GM13976 (cell line): ENCODE measurements around the gene HIBADH.

Source experiments
- DNase-seq: peaks from one replicate; pipeline ENCODE4 v3.0.0; 2012; ENCODE audit warnings: low spot score
- CTCF ChIP-seq: IDR thresholded peaks from 2 replicates; pipeline ENCODE4 v1.5.1; 2012; ENCODE audit warnings: borderline replicate concordance, mild to moderate bottlenecking; ENCODE audit not compliant: insufficient read depth; ENCODE audit errors: extremely low read depth, missing control alignments, control extremely low read depth
- in situ Hi-C: fragments of 300-500 bp; cut with MboI; formaldehyde crosslinking; loops from one replicate; pipeline ENCODE4 v1.12.0; 2022; ENCODE audit warnings: low sequenced_read_pairs, mixed read lengths, inconsistent platforms; ENCODE audit not compliant: unreplicated experiment

The HIBADH gene

GRCh38 chr7:27616914-27617548 lies 45.7 kb downstream of the HIBADH start:
- no peak for TF ChIP-seq CTCF
- in situ Hi-C loops: no loop called here
- DNase-seq: no peak

- no peak for TF ChIP-seq CTCF
- in situ Hi-C loops: no loop called here
These were observed 46.5 kb downstream of the HIBADH start for GRCh38 chr7:27616186-27616491.

GRCh38 chr7:27615420-27616185 lies 47.1 kb downstream of the HIBADH start:
- DNase-seq: no peak
- no peak for TF ChIP-seq CTCF
- in situ Hi-C loops: no loop called here

More at GRCh38 chr7:27616186-27616491, 46.5 kb downstream of the HIBADH start:
- DNase-seq: no peak

- DNase-seq: no peak
- TF ChIP-seq CTCF: no peak
- in situ Hi-C loops: no loop called here
These were observed 48.6 kb downstream of the HIBADH start for GRCh38 chr7:27614095-27614494.

- no peak for TF ChIP-seq CTCF
- in situ Hi-C loops: no loop called here
- DNase-seq: no peak
These were observed 51.6 kb downstream of the HIBADH start for GRCh38 chr7:27611059-27611458.

- no peak for TF ChIP-seq CTCF
- in situ Hi-C loops: no loop called here
- DNase-seq: no peak
These were observed 53.7 kb downstream of the HIBADH start for GRCh38 chr7:27608776-27609495.
